Islet precursor cell (in vitro differentiated cells): ENCODE measurements around the gene AVEN.

Experiments used
- DNase-seq: peaks from one replicate; pipeline ENCODE4 v3.0.0-alpha.2; 2018

Gene AVEN

GRCh38 chr15:33980159-33980558 lies 58.8 kb downstream of the AVEN start:
- DNase-seq: no peak

GRCh38 chr15:33975022-33975565 lies 63.9 kb downstream of the AVEN start:
- no peak for DNase-seq

GRCh38 chr15:33971811-33972210 lies 67.2 kb downstream of the AVEN start:
- no peak for DNase-seq

- DNase-seq: no peak
These were observed 70.2 kb downstream of the AVEN start for GRCh38 chr15:33968821-33969220.

GRCh38 chr15:33968224-33968623 lies 70.8 kb downstream of the AVEN start, which contains the start of gene CHRM5:
Gene CHRM5 (plus strand): TSS chr15:33968497. CDS start chr15:34062718, 94,221 bp downstream.
- no peak for DNase-seq

- DNase-seq: no peak
These were observed 74.4 kb downstream of the AVEN start for GRCh38 chr15:33964665-33965040.

GRCh38 chr15:33963831-33964664 lies 75.0 kb downstream of the AVEN start:
- no peak for DNase-seq

GRCh38 chr15:33960549-33960935 lies 78.5 kb downstream of the AVEN start:
- no peak for DNase-seq

- DNase-seq: no peak
These were observed 79.0 kb downstream of the AVEN start for GRCh38 chr15:33959844-33960548.

- DNase-seq: no peak
These were observed 82.6 kb downstream of the AVEN start for GRCh38 chr15:33956397-33956796.

GRCh38 chr15:33955945-33956344 lies 83.1 kb downstream of the AVEN start:
- DNase-seq: no peak

- DNase-seq: no peak
These were observed 92.9 kb downstream of the AVEN start for GRCh38 chr15:33946152-33946551.

- DNase-seq: no peak
These were observed 97.5 kb downstream of the AVEN start for GRCh38 chr15:33941279-33942063.

GRCh38 chr15:33934921-33935320 lies 104.1 kb downstream of the AVEN start:
- DNase-seq: no peak

GRCh38 chr15:33934396-33934795 lies 104.6 kb downstream of the AVEN start:
- no peak for DNase-seq

GRCh38 chr15:33932734-33933133 lies 106.3 kb downstream of the AVEN start:
- DNase-seq: no peak

GRCh38 chr15:33926260-33926659 lies 112.7 kb downstream of the AVEN start:
- no peak for DNase-seq

GRCh38 chr15:33923446-33923845 lies 115.6 kb downstream of the AVEN start:
- DNase-seq: no peak

GRCh38 chr15:33915571-33916407 lies 123.2 kb downstream of the AVEN start:
- peak; percentile 64 for DNase-seq

- no peak for DNase-seq
These were observed 125.5 kb downstream of the AVEN start for GRCh38 chr15:33913459-33913858.

- DNase-seq: no peak
These were observed 126.7 kb downstream of the AVEN start for GRCh38 chr15:33912326-33912725.

- DNase-seq: no peak
These were observed 128.3 kb downstream of the AVEN start for GRCh38 chr15:33910741-33911140.
